Epithelial cell of proximal tubule (primary cell): Measurements from ENCODE around the gene BTBD9. TPM values are rescaled to one million over a fixed set of nuclear protein-coding genes. Genes with fewer than 3 reads are reported as not detected.

Source experiments
- DNase-seq: peaks from one replicate; pipeline ENCODE4 v3.0.0-alpha.2; 2011; ENCODE audit warnings: low read depth
- H3K4me3 ChIP-seq: 2 replicates; pipeline ENCODE4 v1.5.1; 2011; ENCODE audit warnings: low read depth, mild to moderate bottlenecking, low read length
- CTCF ChIP-seq: conservative IDR thresholded peaks from 2 replicates; pipeline ENCODE4 v1.5.1; 2012; ENCODE audit warnings: low read depth, mild to moderate bottlenecking, low read length
- total RNA-seq: library from RNA; depleted of rRNA; stranded (reverse); fragments of >200 nt; gene quantifications from 2 replicates; pipeline ENCODE4 v1.2.3, GENCODE V29; 2015

BTBD9 gene
- 2.9 TPM in 2 replicates for total RNA-seq

- peak within 1 kb of the TSS; percentile 98 for H3K4me3 ChIP-seq
- DNase-seq, result no peak
- no peak for TF ChIP-seq CTCF
These were observed at the start of gene BTBD9 for GRCh38 chr6:38639498-38640215. TSS of gene BTBD9 (minus strand) at chr6:38639929.

GRCh38 chr6:38688579-38689087 is 48.9 kb upstream of the BTBD9 start:
- no peak overlapping the region for H3K4me3 ChIP-seq
- no peak for DNase-seq
- TF ChIP-seq CTCF, result peak; percentile 7

- DNase-seq, result no peak
- no peak overlapping the region for H3K4me3 ChIP-seq
- no peak for TF ChIP-seq CTCF
These were observed 47.8 kb upstream of the BTBD9 start for GRCh38 chr6:38687549-38687948.

- H3K4me3 ChIP-seq, result no peak overlapping the region
- DNase-seq, result no peak
- no peak for TF ChIP-seq CTCF
These were observed 47.3 kb upstream of the BTBD9 start for GRCh38 chr6:38687043-38687353.

- DNase-seq, result no peak
- no peak for TF ChIP-seq CTCF
- no peak overlapping the region for H3K4me3 ChIP-seq
These were observed 46.7 kb upstream of the BTBD9 start for GRCh38 chr6:38686270-38687042.

DNA sequence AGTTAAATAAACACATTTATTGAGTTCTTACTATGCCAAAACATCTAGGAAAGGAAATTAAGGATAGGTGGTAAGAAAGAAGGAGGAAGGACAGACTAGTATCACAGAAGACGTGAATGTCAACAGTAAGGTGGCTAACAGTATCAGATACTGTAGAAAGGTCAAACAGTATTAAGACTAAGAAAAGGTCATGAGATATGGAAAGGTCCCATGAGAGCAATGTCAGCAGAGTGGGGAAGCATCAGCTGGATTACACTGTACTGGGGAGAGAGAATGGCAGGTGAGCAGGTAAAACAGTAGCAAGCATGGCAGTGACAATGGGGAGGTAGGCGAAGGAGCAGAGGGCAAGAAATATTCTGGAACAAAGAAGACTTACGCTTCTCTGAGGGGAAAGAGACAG is 45.2 kb upstream of the BTBD9 start:
- H3K4me3 ChIP-seq, result no peak overlapping the region
- TF ChIP-seq CTCF, result no peak
- no peak for DNase-seq

GRCh38 chr6:38684237-38684636 is 44.5 kb upstream of the BTBD9 start:
- no peak overlapping the region for H3K4me3 ChIP-seq
- DNase-seq, result no peak

More at GRCh38 chr6:38684237-38684636, 44.5 kb upstream of the BTBD9 start:
- no peak for TF ChIP-seq CTCF
